IPS-NIHi7 (cell line): Measurements from ENCODE around the gene NHLRC4.
A peak's percentile ranks its signal among the peaks of the same experiment; 100 is the strongest.
"Not testable (repeated sequence)": the region's sequence is repeated elsewhere in the genome, so short reads cannot be mapped to it uniquely, and the experiment has no call there.

ENCODE experiments used
- DNase-seq: peaks from one replicate; pipeline ENCODE4 v3.0.0; 2012; ENCODE audit warnings: mixed read lengths; ENCODE audit errors: extremely low spot score

The NHLRC4 gene

DNA sequence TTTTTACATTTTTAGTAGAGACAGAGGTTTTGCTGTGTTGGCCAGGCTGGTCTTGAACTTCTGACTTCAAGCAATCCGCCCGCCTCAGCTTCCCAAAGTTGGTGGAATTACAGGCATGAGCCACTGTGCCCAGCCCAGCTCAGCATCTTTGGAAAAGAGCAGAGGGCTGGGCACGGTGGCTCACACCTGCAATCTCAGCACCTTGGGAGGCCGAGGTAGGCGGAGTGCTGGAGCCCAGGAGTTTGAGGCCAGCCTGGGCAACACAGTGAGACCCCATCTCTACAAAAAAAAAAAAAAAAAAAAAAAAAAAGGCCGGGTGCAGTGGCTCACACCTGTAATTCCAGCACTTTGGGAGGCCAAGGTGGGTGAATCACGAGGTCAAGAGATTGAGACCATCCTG is 30.9 kb downstream of the NHLRC4 start:
- DNase-seq: not testable (repeated sequence)

DNA sequence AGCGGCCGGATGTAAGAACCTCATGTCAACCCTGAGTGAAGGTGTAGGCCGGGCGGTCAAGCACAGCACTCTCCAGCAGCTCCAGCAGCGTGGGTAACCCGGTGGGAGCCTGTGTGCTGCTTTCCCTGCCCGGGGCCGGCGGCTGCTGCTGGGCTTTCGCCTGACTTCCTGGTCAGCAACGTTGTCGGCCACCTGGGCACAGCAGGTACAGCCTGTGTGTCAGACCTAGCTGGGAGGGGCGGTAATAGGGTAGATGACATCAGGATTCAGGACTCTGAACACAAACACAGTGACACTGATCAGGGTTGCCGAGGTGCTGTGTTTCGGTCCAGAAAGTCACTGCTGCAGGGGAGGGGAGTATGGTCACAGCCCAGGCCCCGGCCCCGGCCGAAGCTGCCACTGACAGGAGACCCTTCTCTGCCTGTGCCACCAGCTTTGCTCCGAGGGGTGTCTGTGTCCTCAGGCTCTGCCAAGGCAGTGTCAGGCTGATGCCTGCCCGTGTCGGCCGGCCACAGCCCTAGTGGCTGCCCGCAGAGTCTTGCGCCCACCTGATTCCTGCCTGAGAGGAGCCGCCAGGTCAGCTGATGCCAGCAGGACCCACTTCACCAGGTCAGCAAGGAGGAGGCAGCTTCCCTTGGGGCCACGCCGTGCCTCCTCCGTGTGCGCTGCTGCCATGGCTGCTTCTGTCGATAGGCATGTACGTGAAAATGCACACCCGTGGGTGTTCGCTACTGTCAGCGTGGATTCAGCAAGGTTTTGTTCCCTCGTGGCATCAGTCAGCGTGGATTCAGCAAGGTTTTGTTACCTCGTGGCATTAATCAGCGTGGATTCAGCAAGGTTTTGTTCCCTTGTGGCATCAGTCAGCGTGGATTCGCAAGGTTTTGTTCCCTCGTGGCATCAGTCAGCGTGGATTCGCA is 32.3 kb downstream of the NHLRC4 start:
- no peak for DNase-seq

GRCh38 chr16:600781-601180 is 34.0 kb downstream of the NHLRC4 start:
- DNase-seq: peak; percentile 66

DNA sequence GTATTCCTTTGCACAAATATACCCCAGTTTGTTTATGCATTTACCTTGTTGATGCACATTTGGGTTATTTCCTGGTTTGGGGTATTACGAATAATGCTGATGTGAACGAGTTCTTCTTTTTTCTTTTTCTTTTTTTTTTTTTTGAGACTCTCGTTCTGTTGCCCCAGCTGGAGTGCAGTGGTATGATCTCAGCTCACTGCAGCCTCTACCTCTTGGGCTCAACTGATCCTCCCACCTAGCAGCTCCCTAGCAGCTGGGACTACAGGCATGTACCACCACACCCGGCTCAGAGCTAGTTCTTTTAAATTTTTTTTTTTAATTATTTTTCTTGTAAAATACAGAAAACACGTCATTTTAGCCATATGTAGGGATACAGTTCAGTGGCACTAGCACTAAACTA is 37.1 kb downstream of the NHLRC4 start:
- DNase-seq: no peak

GRCh38 chr16:606656-607307 is 40.0 kb downstream of the NHLRC4 start:
- no peak for DNase-seq

DNA sequence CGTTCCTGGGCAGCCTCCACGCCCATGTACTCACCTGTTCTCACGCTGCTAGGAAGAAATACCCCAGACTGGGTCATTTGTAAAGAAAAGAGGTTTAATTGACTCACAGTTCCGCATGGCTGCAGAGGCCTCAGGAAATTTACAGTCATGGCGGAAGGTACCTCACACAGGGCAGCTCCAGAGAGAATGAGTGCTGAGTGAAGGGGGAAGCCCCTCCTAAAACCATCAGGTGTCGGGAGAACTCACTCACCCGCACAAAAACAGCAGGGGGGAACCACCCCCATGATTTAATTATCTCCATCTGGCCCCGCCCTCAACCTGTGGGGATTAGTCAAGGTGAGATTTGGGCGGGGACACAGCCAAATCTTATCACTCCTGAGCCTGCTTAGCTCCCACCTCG is 41.2 kb downstream of the NHLRC4 start:
- no peak for DNase-seq

GRCh38 chr16:609316-609715 is 42.5 kb downstream of the NHLRC4 start:
- DNase-seq: no peak

DNA sequence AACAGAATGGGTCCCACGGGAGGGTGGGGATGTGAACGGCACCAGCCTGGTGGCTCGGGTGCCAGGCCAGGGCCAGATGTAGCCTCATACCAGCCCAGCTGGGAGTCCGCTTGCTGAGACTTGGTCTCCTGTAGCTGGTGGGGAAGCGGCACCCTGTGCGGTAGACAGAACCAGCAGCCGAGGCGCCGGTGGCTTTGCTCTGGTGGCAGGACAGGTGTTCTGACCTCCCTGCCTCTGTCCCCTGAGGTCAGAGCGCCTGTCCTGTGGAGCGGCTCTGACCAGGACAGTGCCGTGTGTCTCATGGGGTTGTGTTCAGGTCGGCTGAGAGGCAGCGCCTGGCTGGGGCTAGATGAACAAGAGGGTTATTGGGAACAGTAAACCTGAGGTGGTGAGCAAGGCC is 43.2 kb downstream of the NHLRC4 start:
- no peak for DNase-seq

DNA sequence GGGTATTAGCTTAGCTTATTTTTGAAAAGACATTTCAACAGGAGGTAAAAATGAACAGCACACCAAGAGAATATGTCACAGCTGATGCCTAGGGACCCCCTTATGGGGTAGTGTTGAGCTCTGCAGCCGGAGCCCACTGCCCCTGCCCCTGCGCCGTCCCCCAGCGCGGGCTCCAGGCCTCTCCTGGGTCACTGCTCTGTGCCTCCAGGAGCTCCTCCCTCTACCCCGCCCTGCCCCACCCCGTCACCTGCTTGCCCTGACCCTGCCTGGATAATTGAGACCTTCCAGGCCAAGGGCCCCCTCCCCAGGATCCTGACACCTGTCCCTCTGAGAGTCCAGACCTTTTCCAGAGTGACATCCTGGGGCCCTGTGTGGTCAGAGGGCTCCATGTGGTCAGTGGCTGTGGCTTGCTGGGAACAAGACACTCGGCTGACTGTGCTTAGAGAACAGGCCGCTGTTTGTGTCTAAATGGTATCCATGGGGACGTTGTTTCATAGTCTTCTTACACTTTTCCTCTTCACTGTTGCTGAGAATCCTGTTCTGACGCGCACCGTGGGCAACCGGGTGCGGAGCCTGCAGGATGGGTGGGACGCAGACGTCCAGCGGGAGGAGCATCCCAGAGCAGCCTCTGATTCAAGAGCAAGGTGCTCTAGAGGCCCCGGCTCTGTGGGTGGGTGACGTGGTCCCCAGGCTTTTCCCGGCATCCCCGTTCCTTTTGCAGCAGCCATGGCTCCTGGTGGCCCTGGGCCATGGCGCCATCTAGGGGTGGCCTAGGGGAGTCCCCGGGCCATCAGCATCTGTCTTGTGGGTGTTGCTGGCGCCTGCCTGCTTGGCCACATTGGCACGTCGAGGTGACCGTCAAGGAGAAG is 43.9 kb downstream of the NHLRC4 start:
- peak; percentile 92 for DNase-seq

- DNase-seq: no peak
These were observed 48.3 kb downstream of the NHLRC4 start for GRCh38 chr16:615122-615521.

GRCh38 chr16:616733-617586 is 50.2 kb downstream of the NHLRC4 start:
- DNase-seq: no peak

GRCh38 chr16:617855-618254 is 51.0 kb downstream of the NHLRC4 start:
- no peak for DNase-seq
